Esophagus muscularis mucosa (tissue), 3 donors: ENCODE results near the gene PEPD.

Source experiments
- CTCF ChIP-seq, 3 experiments: fragments of 200-600 bp in 2 of 3; fragments of 450-650 bp in 1 of 3; sonication (generic) in 2 of 3; IDR thresholded peaks; one replicate each; pipeline ENCODE4 v1.5.1; 2017 to 2019; ENCODE audit warnings: antibody characterized with exemption in 3 of 3, mild to moderate bottlenecking in 2 of 3, moderate library complexity in 1 of 3
- POLR2A ChIP-seq: fragments of 450-650 bp; IDR thresholded peaks from one replicate; pipeline ENCODE4 v1.6.1; 2017; ENCODE audit warnings: antibody characterized with exemption, moderate library complexity, mild to moderate bottlenecking, low read depth
- POLR2AphosphoS5 ChIP-seq, 2 donors: sonication (generic); formaldehyde crosslinking; IDR thresholded peaks; one replicate each; pipeline ENCODE4 v1.6.1; 2017; ENCODE audit warnings: antibody characterized with exemption in 2 of 2

GRCh38 chr19:33532859-33533460, 11.4 kb upstream of the PEPD start:
- no peak for TF ChIP-seq CTCF (IDR thresholded peaks at IDR 0.05)
- no peak for TF ChIP-seq POLR2A
- no peak for TF ChIP-seq POLR2AphosphoS5 (IDR thresholded peaks at IDR 0.05)
